A549 (cell line): ENCODE data around the gene WDR18. TPM values are rescaled to one million over a fixed set of nuclear protein-coding genes. Genes with fewer than 3 reads are reported as not detected.

Source experiments
- ATAC-seq, 2 experiments: fragments of 200-7000 bp in 1 of 2; fragments of >200 bp in 1 of 2; cut with Nextera tagmentation in 1 of 2; cut with Tn5 transposase in 1 of 2; 3 replicates each; pipeline versions ENCODE4 v1.8.0 to v1.9.1; 2018 to 2020; ENCODE audit warnings: mild to moderate bottlenecking in 1 of 2, moderate library complexity in 1 of 2
- CTCF ChIA-PET: fragments of 300-600 bp; sonication (Branson Sonifier 250); formaldehyde crosslinking; extraction: SDS; loops from one replicate; lab custom pipeline; 2021; ENCODE audit warnings: antibody characterized with exemption, inconsistent platforms; lab: Yijun Ruan, JAX
- POLR2A ChIA-PET: fragments of 350-600 bp; formaldehyde crosslinking; extraction: SDS; loops from one replicate; lab custom pipeline; 2021; ENCODE audit warnings: antibody characterized with exemption, inconsistent platforms; lab: Yijun Ruan, JAX
- DNase-seq, 2 experiments: peaks; one replicate each; pipeline versions ENCODE4 v3.0.0 to v3.0.0-alpha.2; 2011 to 2016; ENCODE audit warnings: low read depth in 1 of 2, low spot score in 1 of 2
- FAIRE-seq: peaks from 2 replicates; lab custom pipeline; 2011; peaks lifted over from hg19 to GRCh38; lab: Jason Lieb, UNC
- H3K27ac ChIP-seq, 2 experiments: fragments of >200 bp; sonication (Bioruptor Twin); formaldehyde crosslinking; 3 replicates each; pipeline ENCODE4 v1.5.1; 2016 to 2017
- H3K4me1 ChIP-seq: fragments of >200 bp; sonication (Bioruptor Twin); formaldehyde crosslinking; 3 replicates; pipeline ENCODE4 v1.6.1; 2016
- H3K4me2 ChIP-seq: fragments of >200 bp; sonication (Bioruptor Twin); formaldehyde crosslinking; 3 replicates; pipeline ENCODE4 v1.6.1; 2016
- H3K4me3 ChIP-seq: fragments of >200 bp; sonication (Bioruptor Twin); formaldehyde crosslinking; 3 replicates; pipeline ENCODE4 v1.5.1; 2016
- H3K9me3 ChIP-seq: fragments of >200 bp; sonication (Bioruptor Twin); formaldehyde crosslinking; 3 replicates; pipeline ENCODE4 v1.6.1; 2016
- BHLHE40 ChIP-seq: IDR thresholded peaks from 2 replicates; pipeline ENCODE4 v1.6.1; 2012; ENCODE audit warnings: low read depth, low read length, inconsistent platforms
- CBX2 ChIP-seq: fragments of 200-600 bp; sonication (generic); IDR thresholded peaks from 2 replicates; pipeline ENCODE4 v1.6.1; 2016; ENCODE audit warnings: low read depth, mild to moderate bottlenecking, borderline replicate concordance
- CEBPB ChIP-seq, 2 experiments: fragments of >200 bp in 1 of 2; sonication (Bioruptor Twin) in 1 of 2; formaldehyde crosslinking in 1 of 2; IDR thresholded peaks; 2 replicates each; pipeline ENCODE4 v1.6.1; 2012 to 2016
- CHD2 ChIP-seq: fragments of 150-350 bp; IDR thresholded peaks from 2 replicates; pipeline ENCODE4 v1.6.1; 2014; ENCODE audit warnings: low read length; ENCODE audit not compliant: partially characterized antibody
- EHF ChIP-seq: fragments of 250-450 bp; sonication (Bioruptor Pico); IDR thresholded peaks from 2 replicates; pipeline ENCODE4 v1.5.0; 2020; ENCODE audit warnings: mild to moderate bottlenecking
- EHMT2 ChIP-seq: fragments of 200-600 bp; sonication (generic); IDR thresholded peaks from 2 replicates; pipeline ENCODE4 v1.6.1; 2016; ENCODE audit warnings: antibody characterized with exemption, low read depth, mild to moderate bottlenecking, moderate library complexity
- FOSB ChIP-seq: fragments of 250-450 bp; sonication (Bioruptor Pico); IDR thresholded peaks from 2 replicates; pipeline ENCODE4 v1.5.0; 2020; ENCODE audit warnings: mild to moderate bottlenecking, moderate library complexity
- GATA3 ChIP-seq: IDR thresholded peaks from 2 replicates; pipeline ENCODE4 v1.6.1; 2012; ENCODE audit warnings: borderline replicate concordance
- HEYL ChIP-seq: fragments of 250-450 bp; sonication (Bioruptor Pico); IDR thresholded peaks from 2 replicates; pipeline ENCODE4 v1.8.0; 2021; ENCODE audit warnings: mild to moderate bottlenecking, moderate library complexity
- HOXB5 ChIP-seq: fragments of 250-450 bp; sonication (Bioruptor Pico); IDR thresholded peaks from 2 replicates; pipeline ENCODE4 v1.5.0; 2020; ENCODE audit warnings: mild to moderate bottlenecking, moderate library complexity
- JUN ChIP-seq, 2 experiments: fragments of >200 bp; sonication (Bioruptor Twin); formaldehyde crosslinking; IDR thresholded peaks; 2 replicates in 1 of 2; 3 replicates in 1 of 2; pipeline ENCODE4 v1.6.1; 2016 to 2017
- JUNB ChIP-seq: fragments of >200 bp; sonication (Bioruptor Twin); formaldehyde crosslinking; IDR thresholded peaks from 2 replicates; pipeline ENCODE4 v1.6.1; 2016
- KDM5A ChIP-seq: fragments of 200-600 bp; sonication (generic); IDR thresholded peaks from 2 replicates; pipeline ENCODE4 v1.6.1; 2016; ENCODE audit warnings: antibody characterized with exemption, mild to moderate bottlenecking
- MAFK ChIP-seq: fragments of 450-650 bp; IDR thresholded peaks from 2 replicates; pipeline ENCODE4 v1.6.1; 2014; ENCODE audit not compliant: partially characterized antibody
- MAZ ChIP-seq: fragments of 150-350 bp; IDR thresholded peaks from 2 replicates; pipeline ENCODE4 v1.6.1; 2014; ENCODE audit warnings: antibody characterized with exemption, low read depth, low read length, borderline replicate concordance
- NFE2L2 ChIP-seq: fragments of 150-350 bp; conservative IDR thresholded peaks from 2 replicates; pipeline ENCODE4 v1.6.1; 2014; ENCODE audit warnings: low read length
- POLR2AphosphoS2 ChIP-seq: conservative IDR thresholded peaks from 2 replicates; pipeline ENCODE4 v1.6.1; 2012; ENCODE audit warnings: low read length, improper control_type of control experiment, inconsistent platforms
- RARB ChIP-seq: fragments of 250-450 bp; sonication (Bioruptor Pico); IDR thresholded peaks from 2 replicates; pipeline ENCODE4 v1.8.0; 2021; ENCODE audit warnings: mild to moderate bottlenecking, moderate library complexity
- RFX5 ChIP-seq: fragments of 450-650 bp; IDR thresholded peaks from 2 replicates; pipeline ENCODE4 v1.7.1; 2014; ENCODE audit warnings: antibody characterized with exemption, mild to moderate bottlenecking, moderate library complexity
- RNF2 ChIP-seq: fragments of 200-600 bp; sonication (generic); IDR thresholded peaks from 2 replicates; pipeline ENCODE4 v1.6.1; 2016; ENCODE audit warnings: low read depth, mild to moderate bottlenecking, antibody characterized with exemption, moderate library complexity, borderline replicate concordance
- SREBF2 ChIP-seq: fragments of 450-650 bp; IDR thresholded peaks from 2 replicates; pipeline ENCODE4 v1.6.1; 2014; ENCODE audit warnings: mild to moderate bottlenecking, moderate library complexity
- TP53 ChIP-seq: fragments of 250-450 bp; sonication (Bioruptor Pico); IDR thresholded peaks from 2 replicates; pipeline ENCODE4 v1.5.0; 2021; ENCODE audit warnings: mild to moderate bottlenecking, moderate library complexity
- ZC3H11A ChIP-seq: fragments of 450-650 bp; IDR thresholded peaks from 2 replicates; pipeline ENCODE4 v1.6.1; 2014; ENCODE audit warnings: antibody characterized with exemption, mild to moderate bottlenecking
- ZNF302 ChIP-seq: fragments of 250-450 bp; sonication (Bioruptor Pico); IDR thresholded peaks from 2 replicates; pipeline ENCODE4 v1.9.0; 2021; ENCODE audit warnings: inconsistent platforms, mild to moderate bottlenecking, moderate library complexity
- ZSCAN20 ChIP-seq: fragments of 250-450 bp; sonication (Bioruptor Pico); IDR thresholded peaks from 2 replicates; pipeline ENCODE4 v1.8.0; 2022; ENCODE audit warnings: mild to moderate bottlenecking, moderate library complexity
- WGBS: methylation state at CpG from one replicate; pipeline ENCODE4 v1.1.6; 2017; ENCODE audit errors: missing lambda C conversion rate; 5-methylcytosine and 5-hydroxymethylcytosine counted together
- polyA plus RNA-seq, 4 experiments: library from polyadenylated mRNA; depleted of rRNA in 3 of 4; stranded (reverse); fragments of >200 nt; fragmentation: RNase III in 1 of 4; extraction: RNeasy Plus Mini Kit Qiagen cat#74134 plus additional on column Dnase treatment in 1 of 4; gene quantifications; 2 replicates in 3 of 4; 3 replicates in 1 of 4; pipeline ENCODE4 v1.2.3, GENCODE V29; 2011 to 2017
- TF ChIP-seq, protein P1 (sequence below): fragments of 250-450 bp; sonication (Bioruptor Pico); IDR thresholded peaks from 2 replicates; pipeline ENCODE4 v1.5.0; 2021; ENCODE audit warnings: mild to moderate bottlenecking, moderate library complexity, borderline replicate concordance
- TF ChIP-seq, protein P2 (sequence below): IDR thresholded peaks from 2 replicates; pipeline ENCODE4 v1.6.1; 2012

The WDR18 gene
- polyA plus RNA-seq, 2 of the 4 experiments (the other 2 are of a cell fraction) = 23.8 to 48.9 TPM

DNA sequence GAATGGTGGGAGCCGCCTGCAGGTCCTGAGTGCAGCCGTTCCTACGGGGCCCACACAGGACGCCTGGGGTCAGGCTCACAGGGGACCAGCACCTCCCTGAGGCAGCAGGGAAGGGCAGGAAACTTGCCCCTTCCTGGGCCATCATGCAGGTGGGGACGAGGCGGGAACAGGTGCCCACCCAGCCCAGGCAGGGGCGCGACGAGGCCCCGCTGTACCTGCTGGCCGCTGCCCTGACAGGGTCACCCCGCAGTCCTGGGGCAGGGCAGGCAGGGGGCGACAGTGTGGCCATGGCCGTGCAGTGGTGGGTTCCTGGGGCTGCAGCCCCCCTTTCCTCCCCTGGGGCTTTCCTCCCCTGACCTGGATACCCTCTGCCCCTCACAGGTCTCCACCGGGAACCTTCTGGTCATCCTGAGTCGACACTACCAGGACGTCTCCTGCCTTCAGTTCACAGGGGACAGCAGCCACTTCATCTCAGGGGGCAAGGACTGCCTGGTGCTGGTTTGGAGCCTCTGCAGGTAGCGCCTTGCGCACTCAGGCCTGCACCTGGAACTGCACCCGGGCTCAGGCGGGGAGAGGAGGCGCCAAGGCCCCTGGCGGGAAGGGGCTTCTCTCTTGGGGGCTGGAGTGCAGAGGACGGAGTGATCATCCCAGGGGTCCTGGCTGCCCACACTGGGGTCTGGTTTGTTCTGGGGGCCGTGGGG lies 5.4 kb downstream of the WDR18 start (continued):
- TF ChIP-seq, protein P1, sequence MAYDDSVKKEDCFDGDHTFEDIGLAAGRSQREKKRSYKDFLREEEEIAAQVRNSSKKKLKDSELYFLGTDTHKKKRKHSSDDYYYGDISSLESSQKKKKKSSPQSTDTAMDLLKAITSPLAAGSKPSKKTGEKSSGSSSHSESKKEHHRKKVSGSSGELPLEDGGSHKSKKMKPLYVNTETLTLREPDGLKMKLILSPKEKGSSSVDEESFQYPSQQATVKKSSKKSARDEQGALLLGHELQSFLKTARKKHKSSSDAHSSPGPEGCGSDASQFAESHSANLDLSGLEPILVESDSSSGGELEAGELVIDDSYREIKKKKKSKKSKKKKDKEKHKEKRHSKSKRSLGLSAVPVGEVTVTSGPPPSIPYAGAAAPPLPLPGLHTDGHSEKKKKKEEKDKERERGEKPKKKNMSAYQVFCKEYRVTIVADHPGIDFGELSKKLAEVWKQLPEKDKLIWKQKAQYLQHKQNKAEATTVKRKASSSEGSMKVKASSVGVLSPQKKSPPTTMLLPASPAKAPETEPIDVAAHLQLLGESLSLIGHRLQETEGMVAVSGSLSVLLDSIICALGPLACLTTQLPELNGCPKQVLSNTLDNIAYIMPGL (CRISPR knock-in tag) = no peak

DNA sequence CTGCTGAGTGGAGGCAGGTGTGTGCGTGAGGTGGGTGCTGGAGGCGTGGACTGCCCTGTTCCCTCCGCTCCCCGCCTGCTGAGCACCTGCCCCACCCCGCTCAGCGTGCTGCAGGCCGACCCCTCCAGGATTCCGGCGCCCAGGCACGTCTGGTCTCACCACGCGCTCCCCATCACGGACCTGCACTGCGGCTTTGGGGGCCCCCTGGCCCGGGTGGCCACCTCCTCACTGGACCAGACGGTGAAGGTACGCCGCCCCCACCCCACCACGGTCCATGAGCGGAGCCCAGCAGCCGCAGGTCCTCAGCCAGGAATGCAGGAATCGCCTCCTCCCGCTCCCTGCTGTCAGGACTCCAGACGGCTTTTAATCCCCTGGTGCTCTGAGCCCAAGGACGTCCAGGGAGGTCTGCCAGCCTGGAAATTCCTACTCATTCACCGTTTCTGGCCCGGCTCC lies 6.0 kb downstream of the WDR18 start:
- Histone ChIP-seq H3K4me3 (no peak overlapping the region), H3K27ac (no peak overlapping the region), H3K4me2 (no peak overlapping the region), H3K9me3 (no peaks in the 10 kb centered on the region), H3K4me1 (0 out of 3 replicates have a peak, but pooled peaks cover 3% of the 10 kb centered on the region)
- POLR2A ChIA-PET = no interaction called here
- CTCF ChIA-PET = interaction anchor here (1.4 kb wide), 2 partner anchors 8 to 68 kb away, joined by 3 to 5 read pairs; no protein-coding TSS in a partner anchor
- WGBS = 68% methylated on average over 3 of the region's 27 CpGs
- TF ChIP-seq CBX2 (no peak), KDM5A (no peak), FOSB (CRISPR knock-in tag) (no peak), CHD2 (no peak), RARB (CRISPR knock-in tag) (no peak)
- FAIRE-seq (no peak), ATAC-seq (no peak), DNase-seq (no peak)

DNA sequence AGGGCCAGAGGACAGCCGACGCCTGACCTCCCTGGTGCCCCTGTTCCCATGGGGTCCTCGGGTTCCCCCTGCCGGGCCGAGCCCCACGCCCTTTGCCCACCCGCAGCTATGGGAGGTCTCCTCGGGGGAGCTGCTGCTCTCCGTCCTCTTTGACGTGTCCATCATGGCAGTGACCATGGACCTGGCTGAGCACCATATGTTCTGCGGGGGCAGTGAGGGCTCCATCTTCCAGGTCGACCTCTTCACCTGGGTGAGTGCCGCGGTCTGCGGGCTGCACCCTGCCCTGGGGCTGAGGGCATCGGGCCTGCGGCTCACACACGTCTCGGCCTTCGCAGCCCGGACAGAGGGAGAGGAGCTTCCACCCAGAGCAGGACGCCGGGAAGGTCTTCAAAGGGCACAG lies 6.6 kb downstream of the WDR18 start:
- CTCF ChIA-PET = interaction anchor here (1.4 kb wide), 2 partner anchors 9 to 68 kb away, joined by 3 to 5 read pairs; no protein-coding TSS in a partner anchor
- FAIRE-seq = no peak
- no peak overlapping the region for H3K4me2 ChIP-seq
- peaks cover under 1% of the 10 kb centered on the region; the same call in 2 of the 3 replicates for H3K4me1 ChIP-seq
- no peak for DNase-seq
- TF ChIP-seq HOXB5 (CRISPR knock-in tag) = no peak
- no peak for TF ChIP-seq JUNB
- no peak for TF ChIP-seq GATA3
- no peak for TF ChIP-seq ZNF302 (CRISPR knock-in tag)
- no peak for TF ChIP-seq MAZ
- no peak for TF ChIP-seq POLR2AphosphoS2
- TF ChIP-seq MAFK = no peak
- TF ChIP-seq RFX5 = no peak
- POLR2A ChIA-PET = no interaction called here
- ATAC-seq = no peak
- no peak overlapping the region for H3K27ac ChIP-seq
- no peaks in the 10 kb centered on the region for H3K9me3 ChIP-seq
- 92% methylated on average over 2 of the region's 23 CpGs for WGBS
- H3K4me3 ChIP-seq = no peak overlapping the region

DNA sequence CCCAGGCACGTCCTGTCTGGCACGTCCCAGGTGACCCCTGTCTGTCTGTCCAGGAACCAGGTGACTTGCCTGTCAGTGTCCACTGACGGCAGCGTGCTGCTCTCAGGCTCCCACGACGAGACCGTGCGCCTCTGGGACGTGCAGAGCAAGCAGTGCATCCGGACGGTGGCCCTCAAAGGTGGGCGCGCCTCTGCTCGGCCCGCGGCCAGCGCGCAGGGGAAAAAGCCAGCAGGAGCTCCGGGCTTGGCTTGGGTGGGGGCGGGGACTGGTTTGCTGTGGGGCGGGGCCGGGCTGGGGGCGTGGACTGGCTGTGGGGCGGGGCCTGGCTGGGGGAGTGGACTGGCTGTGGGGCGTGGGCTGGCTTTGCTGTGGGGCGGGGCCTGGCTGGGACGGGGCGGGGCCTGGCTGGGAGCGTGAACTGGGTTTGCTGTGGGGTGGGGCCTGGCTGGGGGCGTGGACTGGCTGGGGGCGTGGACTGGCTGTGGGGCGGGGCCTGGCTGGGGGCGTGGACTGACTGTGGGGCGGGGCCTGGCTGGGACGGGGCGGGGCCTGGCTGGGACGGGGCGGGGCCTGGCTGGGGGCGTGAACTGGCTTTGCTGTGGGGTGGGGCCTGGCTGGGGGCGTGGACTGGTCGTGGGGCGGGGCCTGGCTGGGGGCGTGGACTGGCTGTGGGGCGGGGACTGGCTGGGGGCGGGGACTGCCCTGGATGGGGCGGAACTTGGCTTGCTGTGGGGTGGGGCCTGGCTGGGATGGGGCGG lies 7.2 kb downstream of the WDR18 start:
- no CpG with 5 or more reads among the region's 47 CpGs for WGBS
- ATAC-seq (peak; percentile 10 to 19; a peak in 3 of 6 replicates), FAIRE-seq (no peak), DNase-seq (peak in 1 of 2 experiments; percentile 75)
- H3K27ac ChIP-seq = no peak overlapping the region
- no peak overlapping the region for H3K4me3 ChIP-seq
- no peak for TF ChIP-seq RNF2
- TF ChIP-seq CEBPB (IDR thresholded peaks at IDR 0.05) = no peak
- TF ChIP-seq, protein P2, sequence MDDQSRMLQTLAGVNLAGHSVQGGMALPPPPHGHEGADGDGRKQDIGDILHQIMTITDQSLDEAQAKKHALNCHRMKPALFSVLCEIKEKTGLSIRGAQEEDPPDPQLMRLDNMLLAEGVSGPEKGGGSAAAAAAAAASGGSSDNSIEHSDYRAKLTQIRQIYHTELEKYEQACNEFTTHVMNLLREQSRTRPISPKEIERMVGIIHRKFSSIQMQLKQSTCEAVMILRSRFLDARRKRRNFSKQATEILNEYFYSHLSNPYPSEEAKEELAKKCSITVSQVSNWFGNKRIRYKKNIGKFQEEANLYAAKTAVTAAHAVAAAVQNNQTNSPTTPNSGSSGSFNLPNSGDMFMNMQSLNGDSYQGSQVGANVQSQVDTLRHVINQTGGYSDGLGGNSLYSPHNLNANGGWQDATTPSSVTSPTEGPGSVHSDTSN = no peak
- TF ChIP-seq EHF = no peak
- no peak for TF ChIP-seq EHMT2
- TF ChIP-seq NFE2L2 = no peak
- no peak for TF ChIP-seq JUN (IDR thresholded peaks at IDR 0.05)
- TF ChIP-seq TP53 (CRISPR knock-in tag) = no peak
- TF ChIP-seq KDM5A = no peak
- TF ChIP-seq ZSCAN20 (CRISPR knock-in tag) = no peak
- TF ChIP-seq BHLHE40 = no peak
- TF ChIP-seq HEYL = no peak
- no peak for TF ChIP-seq SREBF2
- TF ChIP-seq ZC3H11A = no peak
- TF ChIP-seq RARB (CRISPR knock-in tag) = no peak
- no peak for TF ChIP-seq MAZ
- H3K4me1 ChIP-seq = peaks cover 7% of the 10 kb centered on the region; the same call in 2 of the 3 replicates
- ChIA-PET POLR2A (no interaction called here), CTCF (interaction anchor here (1.4 kb wide), 2 partner anchors 9 to 69 kb away, joined by 3 to 5 read pairs; no protein-coding TSS in a partner anchor)
- H3K4me2 ChIP-seq = no peak overlapping the region
- no peaks in the 10 kb centered on the region for H3K9me3 ChIP-seq
